ENCODE data around the gene EYA2. TPM values are rescaled to one million over a fixed set of nuclear protein-coding genes. Genes with fewer than 3 reads are reported as not detected.

EYA2 gene
- total RNA-seq, 4 donors from 2014 or later: 0.60 to 4.0 (median 0.99) TPM

- in situ Hi-C loops (cut with MboI; ENCODE audit: low sequenced_read_pairs in 4 of 4) (no loop called here), intact Hi-C loops (cut with DNase I; ENCODE audit: low total_unique reads) (loop anchor here (10.0 kb wide), 1 partner anchor 61 kb away; no protein-coding TSS in a partner anchor)
- Histone ChIP-seq H3K4me3 (no peak overlapping the region), H3K36me3 (no peaks in the 10 kb centered on the region), H3K4me1 (no peaks in the 10 kb centered on the region), H3K9me3 (no peaks in the 10 kb centered on the region), H3K27ac (no peak overlapping the region), H3K27me3 (no peaks in the 10 kb centered on the region)
- DNase-seq (no peak), ATAC-seq (no peak)
- TF ChIP-seq CTCF (IDR thresholded peaks at IDR 0.05 in 4 of 5, conservative IDR thresholded peaks at IDR 0.05 in 1 of 5) (no peak), POLR2A (IDR thresholded peaks at IDR 0.05) (no peak)
Observed at GRCh38 chr20:46975976-46976375, 81.3 kb downstream of the EYA2 start.

GRCh38 chr20:46977204-46977603 is 82.6 kb downstream of the EYA2 start:
- DNase-seq (no peak), ATAC-seq (no peak)
- in situ Hi-C loops (cut with MboI; ENCODE audit: low sequenced_read_pairs in 4 of 4) (no loop called here), intact Hi-C loops (cut with DNase I; ENCODE audit: low total_unique reads) (loop anchor here (10.0 kb wide), 1 partner anchor 62 kb away; no protein-coding TSS in a partner anchor)
- Histone ChIP-seq H3K4me3 (no peak overlapping the region), H3K27me3 (no peaks in the 10 kb centered on the region), H3K4me1 (no peaks in the 10 kb centered on the region), H3K36me3 (no peaks in the 10 kb centered on the region), H3K27ac (no peak overlapping the region), H3K9me3 (no peaks in the 10 kb centered on the region)
- no peak for TF ChIP-seq POLR2A (IDR thresholded peaks at IDR 0.05)
- TF ChIP-seq CTCF (IDR thresholded peaks at IDR 0.05 in 4 of 5, conservative IDR thresholded peaks at IDR 0.05 in 1 of 5): no peak

- no peak for ATAC-seq
- no peak for DNase-seq
- Histone ChIP-seq H3K27me3 (no peaks in the 10 kb centered on the region), H3K4me3 (no peak overlapping the region), H3K9me3 (no peaks in the 10 kb centered on the region), H3K36me3 (no peaks in the 10 kb centered on the region), H3K4me1 (no peaks in the 10 kb centered on the region), H3K27ac (no peak overlapping the region)
- TF ChIP-seq CTCF (IDR thresholded peaks at IDR 0.05 in 4 of 5, conservative IDR thresholded peaks at IDR 0.05 in 1 of 5): no peak
- intact Hi-C loops (cut with DNase I; ENCODE audit: low total_unique reads) (loop anchor here (10.0 kb wide), 1 partner anchor 63 kb away; no protein-coding TSS in a partner anchor), in situ Hi-C loops (cut with MboI; ENCODE audit: low sequenced_read_pairs in 4 of 4) (no loop called here)
Observed at GRCh38 chr20:46977909-46978588, 83.4 kb downstream of the EYA2 start.

- H3K27ac ChIP-seq: no peak overlapping the region
- in situ Hi-C loops (cut with MboI; ENCODE audit: low sequenced_read_pairs in 4 of 4): no loop called here
- H3K9me3 ChIP-seq: no peaks in the 10 kb centered on the region
- TF ChIP-seq CTCF (IDR thresholded peaks at IDR 0.05 in 4 of 5, conservative IDR thresholded peaks at IDR 0.05 in 1 of 5) (no peak), POLR2A (IDR thresholded peaks at IDR 0.05) (no peak)
- no peak overlapping the region for H3K4me3 ChIP-seq
- H3K36me3 ChIP-seq: no peaks in the 10 kb centered on the region
- H3K4me1 ChIP-seq: no peaks in the 10 kb centered on the region
- no peaks in the 10 kb centered on the region for H3K27me3 ChIP-seq
- no peak for ATAC-seq
- DNase-seq: no peak
- intact Hi-C loops (cut with DNase I; ENCODE audit: low total_unique reads): loop anchor here (10.0 kb wide), 1 partner anchor 64 kb away; no protein-coding TSS in a partner anchor
Observed at GRCh38 chr20:46978951-46979491, 84.4 kb downstream of the EYA2 start.
